ENCODE results near the gene GIGYF1.
A peak's percentile ranks its signal among the peaks of the same experiment; 100 is the strongest.
"Not testable (repeated sequence)": the region's sequence is repeated elsewhere in the genome, so short reads cannot be mapped to it uniquely, and the experiment has no call there.

Gene GIGYF1

DNA sequence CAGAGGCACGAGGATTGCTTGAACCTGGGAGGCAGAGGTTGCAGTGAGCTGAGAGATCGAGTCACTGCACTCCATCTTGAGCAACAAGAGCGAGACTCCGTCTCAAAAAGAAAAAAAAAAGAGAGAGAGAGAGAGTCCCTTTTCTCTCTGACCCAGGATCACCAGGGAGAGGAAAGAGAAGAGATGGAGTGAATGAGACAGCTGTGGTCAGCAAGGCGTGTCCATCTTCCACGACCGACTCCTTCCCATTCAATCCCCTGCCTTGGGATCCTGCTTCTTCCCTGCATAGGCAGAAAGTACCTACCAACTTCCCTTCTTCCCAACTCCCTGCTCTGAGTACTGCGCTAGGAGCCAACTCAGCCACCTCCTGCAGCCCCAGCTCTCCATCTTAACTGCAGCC lies 34.1 kb upstream of the GIGYF1 start:
- no peak for DNase-seq (ENCODE audit: low read depth)
- no peak overlapping the region for H3K4me3 ChIP-seq (ENCODE audit: low read length)
- TF ChIP-seq CTCF (IDR thresholded peaks at IDR 0.05; ENCODE audit: insufficient read depth, low read depth, low read length, missing control alignments): no peak

- TF ChIP-seq CTCF (IDR thresholded peaks at IDR 0.05; ENCODE audit: insufficient read depth, low read depth, low read length, missing control alignments): no peak
- peak; percentile 25 for DNase-seq (ENCODE audit: low read depth)
- H3K4me3 ChIP-seq (ENCODE audit: low read length): no peak overlapping the region
Measured at GRCh38 chr7:100726996-100727761, 33.1 kb upstream of the GIGYF1 start.

DNA sequence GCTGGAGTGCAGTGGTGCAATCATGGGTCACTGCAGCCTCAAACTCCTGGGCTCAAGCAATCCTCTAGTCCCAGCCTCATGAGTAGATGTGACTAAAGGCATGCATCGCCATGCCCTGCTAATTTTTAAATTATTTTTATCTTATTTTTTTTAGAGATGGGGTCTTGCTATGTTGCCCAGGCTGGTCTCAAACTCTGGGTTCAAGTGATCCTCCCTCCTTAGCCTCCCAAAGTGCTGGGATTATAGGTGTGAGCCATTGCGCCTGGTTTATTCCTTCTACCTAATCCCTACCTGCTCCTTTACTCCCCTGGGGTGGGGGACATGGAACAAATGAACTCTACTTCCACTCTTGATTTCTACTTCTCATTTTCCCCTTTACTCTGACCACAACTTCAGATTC lies 30.3 kb upstream of the GIGYF1 start:
- not testable (repeated sequence) for DNase-seq (ENCODE audit: low read depth); H3K4me3 ChIP-seq (ENCODE audit: low read length)

DNA sequence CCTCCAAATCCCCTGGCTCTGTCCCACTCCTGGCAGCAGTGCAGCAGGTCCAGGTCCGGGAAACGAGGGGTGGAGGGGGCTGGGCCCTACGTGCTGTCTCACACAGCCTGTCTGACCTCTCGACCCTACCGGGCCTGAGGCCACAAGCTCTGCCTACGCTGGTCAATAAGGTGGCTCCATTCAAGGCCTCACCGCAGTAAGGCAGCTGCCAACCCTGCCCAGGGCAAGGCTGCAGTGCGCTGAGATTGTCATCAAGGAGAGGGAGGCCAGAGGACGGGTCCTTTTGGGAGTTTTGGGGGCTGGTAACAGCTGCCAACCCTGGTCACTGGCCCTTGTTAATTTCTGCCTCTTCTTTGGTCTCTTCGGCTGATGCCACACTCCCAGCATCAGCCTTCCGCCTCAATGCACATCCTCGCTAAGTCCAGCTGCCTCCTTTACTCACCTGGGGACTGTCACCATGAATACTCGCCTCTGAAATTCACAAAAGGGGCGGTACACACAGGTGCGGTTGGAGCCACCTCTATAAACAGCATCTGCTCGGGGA lies 29.8 kb upstream of the GIGYF1 start:
- TF ChIP-seq CTCF (IDR thresholded peaks at IDR 0.05; ENCODE audit: insufficient read depth, low read depth, low read length, missing control alignments): no peak
- DNase-seq (ENCODE audit: low read depth): no peak
- no peak overlapping the region for H3K4me3 ChIP-seq (ENCODE audit: low read length)

DNA sequence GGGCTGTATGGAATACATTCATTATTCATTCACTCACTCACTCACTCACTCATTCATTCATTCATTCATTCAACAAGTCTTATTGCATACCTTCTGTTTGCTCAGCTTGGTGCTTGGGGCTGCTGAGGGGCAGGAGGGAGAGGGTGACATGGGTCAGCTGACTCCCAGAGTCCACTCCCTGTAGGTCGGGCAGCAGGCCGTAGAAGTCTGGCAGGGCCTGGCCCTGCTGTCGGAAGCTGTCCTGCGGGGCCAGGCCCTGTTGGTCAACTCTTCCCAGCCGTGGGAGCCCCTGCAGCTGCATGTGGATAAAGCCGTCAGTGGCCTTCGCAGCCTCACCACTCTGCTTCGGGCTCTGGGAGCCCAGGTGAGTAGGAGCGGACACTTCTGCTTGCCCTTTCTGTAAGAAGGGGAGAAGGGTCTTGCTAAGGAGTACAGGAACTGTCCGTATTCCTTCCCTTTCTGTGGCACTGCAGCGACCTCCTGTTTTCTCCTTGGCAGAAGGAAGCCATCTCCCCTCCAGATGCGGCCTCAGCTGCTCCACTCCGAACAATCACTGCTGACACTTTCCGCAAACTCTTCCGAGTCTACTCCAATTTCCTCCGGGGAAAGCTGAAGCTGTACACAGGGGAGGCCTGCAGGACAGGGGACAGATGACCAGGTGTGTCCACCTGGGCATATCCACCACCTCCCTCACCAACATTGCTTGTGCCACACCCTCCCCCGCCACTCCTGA lies 28.6 kb upstream of the GIGYF1 start:
- DNase-seq (ENCODE audit: low read depth): no peak
- no peak overlapping the region for H3K4me3 ChIP-seq (ENCODE audit: low read length)
- no peak for TF ChIP-seq CTCF (IDR thresholded peaks at IDR 0.05; ENCODE audit: insufficient read depth, low read depth, low read length, missing control alignments)

DNA sequence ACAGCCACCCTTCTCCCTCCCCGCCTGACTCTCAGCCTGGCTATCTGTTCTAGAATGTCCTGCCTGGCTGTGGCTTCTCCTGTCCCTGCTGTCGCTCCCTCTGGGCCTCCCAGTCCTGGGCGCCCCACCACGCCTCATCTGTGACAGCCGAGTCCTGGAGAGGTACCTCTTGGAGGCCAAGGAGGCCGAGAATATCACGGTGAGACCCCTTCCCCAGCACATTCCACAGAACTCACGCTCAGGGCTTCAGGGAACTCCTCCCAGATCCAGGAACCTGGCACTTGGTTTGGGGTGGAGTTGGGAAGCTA lies 27.4 kb upstream of the GIGYF1 start:
- no peak overlapping the region for H3K4me3 ChIP-seq (ENCODE audit: low read length)
- DNase-seq (ENCODE audit: low read depth): no peak
- no peak for TF ChIP-seq CTCF (IDR thresholded peaks at IDR 0.05; ENCODE audit: insufficient read depth, low read depth, low read length, missing control alignments)

- H3K4me3 ChIP-seq (ENCODE audit: low read length): no peak overlapping the region
- TF ChIP-seq CTCF (IDR thresholded peaks at IDR 0.05; ENCODE audit: insufficient read depth, low read depth, low read length, missing control alignments): no peak
- DNase-seq (ENCODE audit: low read depth): no peak
Measured at GRCh38 chr7:100720671-100721504, 26.8 kb upstream of the GIGYF1 start.
